Neutrophil (primary cell): Measurements from ENCODE around the gene ADGRL3.

Experiments used
- H3K27ac ChIP-seq: fragments of 200-600 bp; sonication (generic); 2 replicates; pipeline ENCODE4 v1.5.1; 2016; ENCODE audit warnings: mild to moderate bottlenecking, moderate library complexity
- H3K27me3 ChIP-seq: fragments of 200-600 bp; sonication (generic); 2 replicates; pipeline ENCODE4 v1.6.0; 2016; ENCODE audit warnings: mild to moderate bottlenecking
- H3K36me3 ChIP-seq: fragments of 200-600 bp; sonication (generic); 2 replicates; pipeline ENCODE4 v1.5.1; 2017
- H3K4me1 ChIP-seq, 2 experiments: fragments of 200-600 bp in 1 of 2; sonication (generic) in 1 of 2; 1 replicate in 1 of 2; 2 replicates in 1 of 2; pipeline versions ENCODE4 v1.5.1 to v1.6.1; 2013 to 2016; ENCODE audit warnings: low read depth in 1 of 2, low read length in 1 of 2, mild to moderate bottlenecking in 1 of 2, moderate library complexity in 1 of 2; ENCODE audit not compliant: control insufficient read depth in 1 of 2, insufficient read depth in 1 of 2
- H3K4me3 ChIP-seq, 2 experiments: fragments of 200-600 bp in 1 of 2; sonication (generic) in 1 of 2; 1 replicate in 1 of 2; 2 replicates in 1 of 2; pipeline ENCODE4 v1.5.1; 2013 to 2016; ENCODE audit warnings: low read depth in 1 of 2, low read length in 1 of 2, mild to moderate bottlenecking in 1 of 2, moderate library complexity in 1 of 2
- H3K9me3 ChIP-seq: fragments of 200-600 bp; sonication (generic); 2 replicates; pipeline ENCODE4 v1.5.1; 2016
- CTCF ChIP-seq: fragments of 200-600 bp; sonication (generic); IDR thresholded peaks from 2 replicates; pipeline ENCODE4 v1.5.1; 2016; ENCODE audit warnings: antibody characterized with exemption

Gene ADGRL3

DNA sequence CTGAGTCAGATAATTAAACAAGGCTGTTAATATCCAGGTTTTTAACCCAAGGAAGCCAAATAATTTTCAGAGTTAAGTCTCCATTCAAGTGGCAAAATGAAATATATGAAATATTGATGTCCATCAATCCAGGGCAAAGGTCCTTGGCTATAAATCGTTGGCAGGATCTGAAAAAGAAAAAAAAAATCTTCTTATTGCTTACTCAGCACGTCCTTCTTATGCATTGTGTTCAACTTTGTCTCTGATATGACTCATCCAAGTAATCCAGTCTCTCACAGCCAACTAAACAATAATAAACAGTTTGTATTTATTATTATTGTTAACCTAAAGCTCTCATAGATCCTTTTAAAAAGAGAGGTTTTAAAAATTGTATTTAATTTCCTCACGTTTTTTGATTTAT lies 851.2 kb downstream of the ADGRL3 start:
- TF ChIP-seq CTCF, result no peak

GRCh38 chr4:62053974-62054373 lies 853.8 kb downstream of the ADGRL3 start:
- Histone ChIP-seq H3K27ac (no peak overlapping the region), H3K36me3 (no peaks in the 10 kb centered on the region), H3K4me1 (no peaks in the 10 kb centered on the region), H3K4me3 (no peak overlapping the region), H3K9me3 (no peaks in the 10 kb centered on the region), H3K27me3 (no peaks in the 10 kb centered on the region)
- TF ChIP-seq CTCF, result no peak

More for the DNA sequence above, 851.2 kb downstream of the ADGRL3 start:
- Histone ChIP-seq H3K4me1 (no peaks in the 10 kb centered on the region), H3K4me3 (no peak overlapping the region), H3K36me3 (no peaks in the 10 kb centered on the region), H3K27me3 (no peaks in the 10 kb centered on the region), H3K27ac (no peak overlapping the region), H3K9me3 (no peaks in the 10 kb centered on the region)

- no peak for TF ChIP-seq CTCF
- Histone ChIP-seq H3K4me1 (no peaks in the 10 kb centered on the region), H3K27me3 (no peaks in the 10 kb centered on the region), H3K9me3 (no peaks in the 10 kb centered on the region), H3K4me3 (no peak overlapping the region), H3K36me3 (no peaks in the 10 kb centered on the region), H3K27ac (no peak overlapping the region)
These were observed 856.9 kb downstream of the ADGRL3 start for GRCh38 chr4:62057031-62057430.

DNA sequence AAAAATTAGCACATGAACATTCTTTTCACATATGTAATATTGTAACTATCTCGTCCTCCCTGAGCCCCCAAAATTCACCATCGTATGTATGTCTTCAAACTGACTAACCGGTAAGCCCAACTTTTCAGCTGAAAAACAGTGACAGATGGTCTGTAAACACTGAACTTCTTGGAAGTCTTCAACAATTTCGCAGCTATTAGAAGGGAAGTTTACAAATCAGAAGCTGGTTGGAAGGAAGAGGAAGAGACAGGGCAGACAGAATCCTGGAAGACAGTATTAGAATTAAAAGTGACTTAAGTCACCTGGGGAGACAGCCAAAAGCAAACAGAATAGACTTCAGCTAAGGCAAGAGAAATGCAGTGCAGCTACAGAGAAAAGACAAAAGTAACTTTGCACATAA lies 858.4 kb downstream of the ADGRL3 start:
- H3K9me3 ChIP-seq, result no peaks in the 10 kb centered on the region
- no peak overlapping the region for H3K27ac ChIP-seq
- H3K4me1 ChIP-seq, result no peaks in the 10 kb centered on the region
- H3K36me3 ChIP-seq, result no peaks in the 10 kb centered on the region
- TF ChIP-seq CTCF, result no peak
- H3K4me3 ChIP-seq, result no peak overlapping the region
- no peaks in the 10 kb centered on the region for H3K27me3 ChIP-seq

DNA sequence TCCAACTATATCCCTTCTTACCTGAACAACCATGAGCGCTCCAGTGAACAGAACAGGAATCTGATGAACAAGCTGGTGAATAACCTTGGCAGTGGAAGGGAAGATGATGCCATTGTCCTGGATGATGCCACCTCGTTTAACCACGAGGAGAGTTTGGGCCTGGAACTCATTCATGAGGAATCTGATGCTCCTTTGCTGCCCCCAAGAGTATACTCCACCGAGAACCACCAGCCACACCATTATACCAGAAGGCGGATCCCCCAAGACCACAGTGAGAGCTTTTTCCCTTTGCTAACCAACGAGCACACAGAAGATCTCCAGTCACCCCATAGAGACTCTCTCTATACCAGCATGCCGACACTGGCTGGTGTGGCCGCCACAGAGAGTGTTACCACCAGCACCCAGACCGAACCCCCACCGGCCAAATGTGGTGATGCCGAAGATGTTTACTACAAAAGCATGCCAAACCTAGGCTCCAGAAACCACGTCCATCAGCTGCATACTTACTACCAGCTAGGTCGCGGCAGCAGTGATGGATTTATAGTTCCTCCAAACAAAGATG lies 870.2 kb downstream of the ADGRL3 start:
- H3K36me3 ChIP-seq, result no peaks in the 10 kb centered on the region
- no peak for TF ChIP-seq CTCF
- H3K27me3 ChIP-seq, result no peaks in the 10 kb centered on the region
- H3K9me3 ChIP-seq, result no peaks in the 10 kb centered on the region
- H3K27ac ChIP-seq, result no peak overlapping the region
- no peak overlapping the region for H3K4me3 ChIP-seq
- no peaks in the 10 kb centered on the region for H3K4me1 ChIP-seq

- Histone ChIP-seq H3K27me3 (no peaks in the 10 kb centered on the region), H3K9me3 (no peaks in the 10 kb centered on the region), H3K36me3 (no peaks in the 10 kb centered on the region), H3K4me1 (no peaks in the 10 kb centered on the region), H3K4me3 (no peak overlapping the region), H3K27ac (no peak overlapping the region)
- no peak for TF ChIP-seq CTCF
These were observed 875.0 kb downstream of the ADGRL3 start for GRCh38 chr4:62075089-62075488.
